Gastroesophageal sphincter (tissue), 3 donors: Measurements from ENCODE around the gene HDAC6.

Experiments used
- EP300 ChIP-seq: sonication (generic); formaldehyde crosslinking; IDR thresholded peaks from one replicate; pipeline ENCODE4 v1.6.1; 2017; ENCODE audit warnings: antibody characterized with exemption, mild to moderate bottlenecking
- POLR2A ChIP-seq, 2 donors: fragments of 450-650 bp; IDR thresholded peaks; one replicate each; pipeline ENCODE4 v1.6.1; 2017; ENCODE audit warnings: antibody characterized with exemption in 2 of 2, mild to moderate bottlenecking in 2 of 2, moderate library complexity in 1 of 2
- TF ChIP-seq, protein P1 (sequence below), 4 experiments: fragments of 200-600 bp in 2 of 4; fragments of 450-650 bp in 2 of 4; sonication (generic) in 1 of 4; IDR thresholded peaks; one replicate each; pipeline ENCODE4 v1.5.1; 2017 to 2019; ENCODE audit warnings: antibody characterized with exemption in 4 of 4, mild to moderate bottlenecking in 2 of 4, moderate library complexity in 2 of 4

DNA sequence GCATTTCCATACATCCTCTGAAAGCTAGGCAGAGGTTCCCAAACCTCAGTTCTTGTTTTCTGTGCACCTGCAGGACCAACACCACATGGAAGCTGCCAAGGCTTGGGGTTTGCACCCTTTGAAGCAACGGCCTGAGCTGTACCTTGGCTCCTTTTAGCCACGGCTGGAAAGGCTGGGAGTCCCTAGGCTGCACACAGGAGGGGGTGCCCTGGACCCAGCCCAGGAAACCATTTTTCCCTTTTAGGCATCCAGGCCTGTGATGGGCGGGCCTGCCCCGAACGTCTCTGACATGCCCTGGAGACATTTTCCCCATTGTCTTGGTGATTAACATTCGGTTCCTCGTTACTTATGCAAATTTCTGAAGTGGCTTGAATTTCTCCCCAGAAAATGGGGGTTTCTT, 51.0 kb downstream of the HDAC6 start:
- TF ChIP-seq, protein P1, sequence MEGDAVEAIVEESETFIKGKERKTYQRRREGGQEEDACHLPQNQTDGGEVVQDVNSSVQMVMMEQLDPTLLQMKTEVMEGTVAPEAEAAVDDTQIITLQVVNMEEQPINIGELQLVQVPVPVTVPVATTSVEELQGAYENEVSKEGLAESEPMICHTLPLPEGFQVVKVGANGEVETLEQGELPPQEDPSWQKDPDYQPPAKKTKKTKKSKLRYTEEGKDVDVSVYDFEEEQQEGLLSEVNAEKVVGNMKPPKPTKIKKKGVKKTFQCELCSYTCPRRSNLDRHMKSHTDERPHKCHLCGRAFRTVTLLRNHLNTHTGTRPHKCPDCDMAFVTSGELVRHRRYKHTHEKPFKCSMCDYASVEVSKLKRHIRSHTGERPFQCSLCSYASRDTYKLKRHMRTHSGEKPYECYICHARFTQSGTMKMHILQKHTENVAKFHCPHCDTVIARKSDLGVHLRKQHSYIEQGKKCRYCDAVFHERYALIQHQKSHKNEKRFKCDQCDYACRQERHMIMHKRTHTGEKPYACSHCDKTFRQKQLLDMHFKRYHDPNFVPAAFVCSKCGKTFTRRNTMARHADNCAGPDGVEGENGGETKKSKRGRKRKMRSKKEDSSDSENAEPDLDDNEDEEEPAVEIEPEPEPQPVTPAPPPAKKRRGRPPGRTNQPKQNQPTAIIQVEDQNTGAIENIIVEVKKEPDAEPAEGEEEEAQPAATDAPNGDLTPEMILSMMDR (IDR thresholded peaks at IDR 0.05) = no peak
- TF ChIP-seq POLR2A (IDR thresholded peaks at IDR 0.05) (no peak), EP300 (no peak)
